NCI-H1694 (cell line): Measurements from ENCODE around the gene CEACAM6.
"Not testable (repeated sequence)": the region's sequence is repeated elsewhere in the genome, so short reads cannot be mapped to it uniquely, and the experiment has no call there.

Source experiments
- DNase-seq: peaks from one replicate; lab custom pipeline; 2025; lab: John Stamatoyannopoulos, UW

Gene CEACAM6

DNA sequence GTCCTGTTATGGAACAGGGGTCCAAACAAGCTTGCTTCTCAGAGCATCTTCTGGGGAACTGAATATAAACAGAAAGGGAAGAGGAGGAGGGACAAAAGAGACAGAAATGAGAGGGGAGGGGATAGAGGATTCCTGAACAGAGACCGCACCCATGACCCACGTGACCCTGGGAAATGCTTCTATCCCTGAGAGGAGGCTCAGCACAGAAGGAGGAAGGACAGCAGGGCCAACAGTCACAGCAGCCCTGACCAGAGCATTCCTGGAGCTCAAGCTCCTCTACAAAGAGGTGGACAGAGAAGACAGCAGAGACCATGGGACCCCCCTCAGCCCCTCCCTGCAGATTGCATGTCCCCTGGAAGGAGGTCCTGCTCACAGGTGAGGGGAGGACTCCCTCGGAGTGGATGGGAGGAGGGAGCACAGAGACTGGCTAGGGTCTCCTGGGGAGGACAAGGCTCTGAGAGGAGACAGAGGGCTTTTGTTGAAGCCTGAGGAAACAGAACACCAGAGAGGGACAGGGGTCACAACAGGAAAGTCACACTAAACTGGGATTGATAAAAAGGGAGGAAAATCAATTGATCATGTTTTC, at the start of gene CEACAM6:
Gene CEACAM6 (plus strand): TSS at position 203 of the 586 bp plus-strand sequence. CDS start 109 bp downstream, at position 312.
- DNase-seq = no peak

DNA sequence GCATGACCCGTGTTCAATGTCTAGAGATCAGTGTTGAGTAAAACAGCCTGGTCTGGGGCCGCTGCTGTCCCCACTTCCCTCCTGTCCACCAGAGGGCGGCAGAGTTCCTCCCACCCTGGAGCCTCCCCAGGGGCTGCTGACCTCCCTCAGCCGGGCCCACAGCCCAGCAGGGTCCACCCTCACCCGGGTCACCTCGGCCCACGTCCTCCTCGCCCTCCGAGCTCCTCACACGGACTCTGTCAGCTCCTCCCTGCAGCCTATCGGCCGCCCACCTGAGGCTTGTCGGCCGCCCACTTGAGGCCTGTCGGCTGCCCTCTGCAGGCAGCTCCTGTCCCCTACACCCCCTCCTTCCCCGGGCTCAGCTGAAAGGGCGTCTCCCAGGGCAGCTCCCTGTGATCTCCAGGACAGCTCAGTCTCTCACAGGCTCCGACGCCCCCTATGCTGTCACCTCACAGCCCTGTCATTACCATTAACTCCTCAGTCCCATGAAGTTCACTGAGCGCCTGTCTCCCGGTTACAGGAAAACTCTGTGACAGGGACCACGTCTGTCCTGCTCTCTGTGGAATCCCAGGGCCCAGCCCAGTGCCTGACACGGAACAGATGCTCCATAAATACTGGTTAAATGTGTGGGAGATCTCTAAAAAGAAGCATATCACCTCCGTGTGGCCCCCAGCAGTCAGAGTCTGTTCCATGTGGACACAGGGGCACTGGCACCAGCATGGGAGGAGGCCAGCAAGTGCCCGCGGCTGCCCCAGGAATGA, 48.4 kb upstream of the CEACAM6 start:
- DNase-seq = peak; percentile 20

DNA sequence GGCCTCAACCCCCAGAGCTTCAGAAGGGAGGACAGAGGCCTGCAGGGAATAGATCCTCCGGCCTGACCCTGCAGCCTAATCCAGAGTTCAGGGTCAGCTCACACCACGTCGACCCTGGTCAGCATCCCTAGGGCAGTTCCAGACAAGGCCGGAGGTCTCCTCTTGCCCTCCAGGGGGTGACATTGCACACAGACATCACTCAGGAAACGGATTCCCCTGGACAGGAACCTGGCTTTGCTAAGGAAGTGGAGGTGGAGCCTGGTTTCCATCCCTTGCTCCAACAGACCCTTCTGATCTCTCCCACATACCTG, 47.9 kb upstream of the CEACAM6 start:
- DNase-seq = no peak

DNA sequence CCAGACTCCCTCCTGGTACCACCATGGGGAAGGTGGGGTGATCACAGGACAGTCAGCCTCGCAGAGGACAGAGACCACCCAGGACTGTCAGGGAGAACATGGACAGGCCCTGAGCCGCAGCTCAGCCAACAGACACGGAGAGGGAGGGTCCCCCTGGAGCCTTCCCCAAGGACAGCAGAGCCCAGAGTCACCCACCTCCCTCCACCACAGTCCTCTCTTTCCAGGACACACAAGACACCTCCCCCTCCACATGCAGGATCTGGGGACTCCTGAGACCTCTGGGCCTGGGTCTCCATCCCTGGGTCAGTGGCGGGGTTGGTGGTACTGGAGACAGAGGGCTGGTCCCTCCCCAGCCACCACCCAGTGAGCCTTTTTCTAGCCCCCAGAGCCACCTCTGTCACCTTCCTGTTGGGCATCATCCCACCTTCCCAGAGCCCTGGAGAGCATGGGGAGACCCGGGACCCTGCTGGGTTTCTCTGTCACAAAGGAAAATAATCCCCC, 47.4 kb upstream of the CEACAM6 start:
- no peak for DNase-seq

DNA sequence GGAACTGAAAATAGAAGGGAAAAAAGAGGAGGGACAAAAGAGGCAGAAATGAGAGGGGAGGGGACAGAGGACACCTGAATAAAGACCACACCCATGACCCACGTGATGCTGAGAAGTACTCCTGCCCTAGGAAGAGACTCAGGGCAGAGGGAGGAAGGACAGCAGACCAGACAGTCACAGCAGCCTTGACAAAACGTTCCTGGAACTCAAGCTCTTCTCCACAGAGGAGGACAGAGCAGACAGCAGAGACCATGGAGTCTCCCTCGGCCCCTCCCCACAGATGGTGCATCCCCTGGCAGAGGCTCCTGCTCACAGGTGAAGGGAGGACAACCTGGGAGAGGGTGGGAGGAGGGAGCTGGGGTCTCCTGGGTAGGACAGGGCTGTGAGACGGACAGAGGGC, 46.8 kb upstream of the CEACAM6 start, which contains the start of gene CEACAM5:
Gene CEACAM5 (plus strand): TSS at position 146 of the 400 bp plus-strand sequence. CDS start 106 bp downstream, at position 252.
- DNase-seq = no peak

DNA sequence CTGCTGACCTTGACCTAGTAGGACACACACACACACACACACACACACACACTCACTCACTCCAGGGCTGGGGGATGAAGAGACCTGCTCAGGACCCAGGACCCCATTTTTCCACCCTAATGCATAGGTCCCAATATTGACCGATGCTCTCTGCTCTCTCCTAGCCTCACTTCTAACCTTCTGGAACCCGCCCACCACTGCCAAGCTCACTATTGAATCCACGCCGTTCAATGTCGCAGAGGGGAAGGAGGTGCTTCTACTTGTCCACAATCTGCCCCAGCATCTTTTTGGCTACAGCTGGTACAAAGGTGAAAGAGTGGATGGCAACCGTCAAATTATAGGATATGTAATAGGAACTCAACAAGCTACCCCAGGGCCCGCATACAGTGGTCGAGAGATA, 45.8 kb upstream of the CEACAM6 start:
- DNase-seq = not testable (repeated sequence)

DNA sequence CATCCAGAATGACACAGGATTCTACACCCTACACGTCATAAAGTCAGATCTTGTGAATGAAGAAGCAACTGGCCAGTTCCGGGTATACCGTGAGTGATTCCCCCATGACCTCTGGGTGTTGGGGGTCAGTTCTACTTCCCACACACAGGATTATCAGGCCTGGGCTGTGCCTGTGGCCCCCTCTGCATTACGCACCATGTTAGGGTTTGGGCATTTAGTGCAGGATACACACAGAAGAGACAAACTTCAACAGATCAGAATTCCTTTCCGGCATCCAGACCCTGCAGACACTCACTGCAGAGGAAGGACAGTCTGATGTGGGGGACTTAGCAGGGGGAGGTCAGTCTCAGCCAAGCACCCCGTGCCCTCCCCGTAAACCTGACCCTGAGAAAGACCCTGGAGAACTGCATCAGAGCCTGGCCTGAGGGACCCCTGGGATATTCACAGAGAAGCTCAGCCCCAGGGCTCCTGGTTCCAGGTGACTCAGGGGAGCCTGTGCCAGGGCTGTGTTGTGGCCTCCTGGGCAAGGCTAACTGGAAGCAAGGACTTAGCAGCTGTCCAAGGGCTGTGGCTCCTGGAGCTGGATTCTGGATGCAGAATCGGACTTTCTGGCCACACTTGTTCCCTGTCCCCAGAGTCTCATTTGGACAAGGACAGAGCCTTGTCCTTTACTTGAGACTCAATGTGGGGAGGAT, 45.2 kb upstream of the CEACAM6 start:
- DNase-seq = no peak

DNA sequence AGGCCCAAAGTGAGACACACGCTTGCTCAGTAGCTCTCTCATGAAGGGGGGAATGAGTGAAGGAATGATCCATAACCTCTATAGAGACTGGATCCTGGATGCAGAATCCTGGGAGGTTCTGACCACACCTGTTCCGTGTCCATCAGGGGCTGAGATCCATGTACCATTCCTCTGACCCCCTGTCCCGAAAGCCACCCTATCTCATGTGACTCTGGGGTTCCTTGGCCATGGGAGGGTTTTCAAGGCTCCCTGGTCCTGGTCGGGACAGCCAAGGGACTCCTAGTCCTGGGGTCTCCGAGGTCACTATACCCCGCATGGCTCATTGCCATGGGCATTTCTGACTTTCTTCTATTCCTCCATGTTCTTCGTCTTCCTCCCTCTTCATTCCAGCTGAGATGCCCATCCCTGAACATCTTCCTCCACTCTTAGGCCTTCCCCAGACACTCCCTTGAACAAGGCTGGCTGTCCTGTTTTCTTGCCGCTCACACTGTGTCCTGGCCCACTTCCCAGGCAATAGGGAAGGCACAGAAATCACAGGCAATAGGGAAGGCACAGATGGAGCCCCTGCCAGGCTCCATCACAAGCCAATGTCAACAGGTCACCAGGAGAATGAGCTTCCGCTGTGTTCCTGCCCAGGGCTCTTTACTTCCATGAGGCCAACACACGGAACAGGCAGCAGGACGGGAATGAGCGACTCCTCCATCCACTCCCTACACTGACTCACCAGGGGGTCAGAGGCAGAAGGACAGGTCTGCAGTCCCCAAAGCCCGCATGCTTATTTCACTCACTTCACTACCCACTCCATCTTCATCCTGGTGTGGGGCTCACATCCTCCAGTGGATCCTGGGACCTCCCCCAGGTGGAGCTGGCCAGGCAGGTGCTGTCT, 43.7 kb upstream of the CEACAM6 start:
- no peak for DNase-seq

DNA sequence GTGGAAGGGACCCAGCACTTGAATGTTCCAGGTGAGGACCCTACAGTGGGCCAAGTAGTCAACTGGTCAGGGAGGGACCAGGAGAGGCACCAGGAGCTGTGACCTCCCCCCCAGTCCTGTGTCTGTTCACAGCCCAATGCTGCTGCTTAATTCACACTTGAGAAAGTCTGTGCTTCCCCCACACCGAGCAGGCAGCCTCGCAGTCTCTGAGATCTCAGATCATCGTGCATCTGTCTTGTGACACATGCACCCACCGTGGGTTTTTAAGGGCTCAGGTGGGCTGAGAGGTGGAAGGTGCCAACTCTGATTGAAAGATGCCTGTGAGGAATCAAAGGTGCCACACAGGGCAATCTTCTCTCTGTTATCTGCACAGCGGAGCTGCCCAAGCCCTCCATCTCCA, 40.7 kb upstream of the CEACAM6 start:
- DNase-seq = no peak

DNA sequence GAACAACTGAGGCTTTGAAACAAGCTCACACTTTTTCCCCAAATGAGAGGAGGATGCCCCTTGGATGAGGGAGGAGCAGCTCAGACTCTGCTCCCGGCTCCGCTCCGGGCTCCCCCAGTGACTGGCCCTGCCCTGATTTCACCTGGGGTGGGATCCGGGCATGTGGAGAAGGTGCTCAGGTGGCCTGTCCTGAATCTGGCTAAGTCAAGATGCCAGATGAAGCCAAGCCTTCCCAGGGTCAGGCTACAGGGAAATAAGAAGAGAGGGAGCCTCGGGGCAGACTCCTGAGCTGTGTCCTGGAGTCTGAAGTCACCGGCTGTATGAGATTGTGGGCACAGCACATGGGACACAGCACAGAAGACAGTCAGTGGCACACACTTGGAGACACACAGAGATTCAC, 36.6 kb upstream of the CEACAM6 start:
- no peak for DNase-seq

DNA sequence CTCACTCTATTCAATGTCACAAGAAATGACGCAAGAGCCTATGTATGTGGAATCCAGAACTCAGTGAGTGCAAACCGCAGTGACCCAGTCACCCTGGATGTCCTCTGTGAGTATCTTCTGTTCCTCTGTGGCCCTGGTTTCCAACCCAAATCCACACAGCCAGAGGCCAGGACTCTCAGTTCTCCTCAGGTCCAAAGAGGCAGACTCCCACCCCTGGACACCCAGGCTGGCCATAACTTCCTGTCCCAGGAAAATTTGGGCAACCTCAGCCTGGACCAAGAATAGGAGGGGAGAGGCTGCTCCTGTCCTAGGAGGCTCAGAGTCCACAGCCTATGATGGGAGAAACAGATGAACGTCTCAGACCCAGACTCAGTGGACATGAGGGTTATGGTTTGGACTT, 35.2 kb upstream of the CEACAM6 start:
- no peak for DNase-seq

DNA sequence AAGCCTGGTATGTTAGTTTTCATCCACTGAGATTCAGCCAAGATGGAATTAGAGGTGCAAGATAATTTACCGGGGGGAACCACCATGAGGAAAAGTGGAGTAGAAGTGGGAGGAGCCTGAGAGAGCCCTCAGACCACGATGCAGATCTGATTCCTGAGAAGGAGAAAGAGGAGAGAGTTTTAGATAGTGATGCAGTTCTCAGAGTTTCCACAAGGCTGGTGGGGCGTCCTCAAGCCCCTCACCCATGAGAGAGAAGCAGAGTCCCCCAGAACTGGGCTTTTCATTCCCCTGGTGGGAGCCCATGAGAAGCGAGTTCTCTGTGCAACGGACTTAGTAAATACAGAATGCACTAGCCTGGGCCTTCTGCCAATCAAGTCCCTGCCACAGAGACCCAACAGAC, 28.8 kb upstream of the CEACAM6 start:
- no peak for DNase-seq

DNA sequence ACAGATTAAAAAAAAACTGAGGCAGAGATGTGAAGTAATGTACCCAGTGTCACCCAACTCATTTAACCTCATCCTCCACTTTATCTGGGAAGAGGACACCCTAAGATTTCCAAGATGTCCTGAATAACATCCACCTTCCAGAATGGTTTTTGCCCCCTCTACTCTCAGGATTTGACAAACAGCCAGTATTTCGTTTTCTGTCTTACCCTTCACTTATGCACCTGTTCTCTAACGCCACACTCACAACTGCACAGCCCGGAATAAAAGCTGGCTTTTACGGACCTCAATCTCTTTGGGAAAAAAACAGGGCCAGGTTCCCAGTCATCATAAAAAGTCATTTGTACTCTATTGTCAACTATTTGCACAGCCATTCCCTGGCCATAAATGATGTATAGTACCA, 21.2 kb upstream of the CEACAM6 start:
- DNase-seq = no peak

DNA sequence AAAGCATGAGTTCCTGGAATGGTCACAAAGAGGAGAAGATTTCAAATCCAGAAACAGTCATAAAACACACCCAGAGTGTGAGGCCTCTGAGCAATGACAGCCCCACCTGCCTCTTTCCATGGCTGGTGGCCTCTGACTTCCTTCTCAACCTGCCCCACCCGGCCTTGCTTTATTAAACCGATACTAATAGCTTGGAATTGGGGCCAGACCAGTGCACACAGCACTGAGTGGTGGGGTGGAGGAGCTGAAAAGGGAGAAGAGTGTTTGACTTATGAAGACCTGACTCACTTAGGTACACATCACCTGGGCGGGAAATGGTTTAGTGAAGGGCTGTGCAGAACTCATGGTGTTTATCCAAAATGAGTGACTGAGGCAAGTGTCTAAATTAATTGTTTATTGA, 20.7 kb upstream of the CEACAM6 start:
- DNase-seq = no peak

DNA sequence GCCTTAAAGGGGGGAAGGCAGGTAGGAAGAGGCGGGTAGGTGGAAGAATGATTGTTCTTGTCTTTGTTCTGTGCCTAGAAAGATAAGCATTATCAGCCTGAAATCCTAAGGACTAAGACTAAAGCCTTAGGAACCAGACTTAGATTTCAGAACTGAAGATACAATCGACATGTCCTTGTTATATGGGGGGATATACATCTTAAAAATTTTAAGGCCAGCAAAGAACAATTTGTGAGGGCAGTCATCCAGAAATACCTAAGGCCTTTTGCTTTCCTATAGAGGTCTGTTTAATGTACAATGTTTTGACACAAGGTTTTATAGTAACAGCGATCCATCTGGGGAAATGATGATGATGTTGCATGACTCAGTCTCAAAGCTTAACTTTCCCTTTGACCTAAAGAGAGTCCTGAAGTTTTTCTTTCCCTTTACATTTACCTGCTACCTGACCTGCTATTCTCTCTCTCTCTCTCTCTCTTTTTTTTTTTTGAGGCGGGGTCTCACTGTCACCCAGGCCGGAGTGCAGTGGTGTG, 20.2 kb upstream of the CEACAM6 start:
- DNase-seq = no peak

DNA sequence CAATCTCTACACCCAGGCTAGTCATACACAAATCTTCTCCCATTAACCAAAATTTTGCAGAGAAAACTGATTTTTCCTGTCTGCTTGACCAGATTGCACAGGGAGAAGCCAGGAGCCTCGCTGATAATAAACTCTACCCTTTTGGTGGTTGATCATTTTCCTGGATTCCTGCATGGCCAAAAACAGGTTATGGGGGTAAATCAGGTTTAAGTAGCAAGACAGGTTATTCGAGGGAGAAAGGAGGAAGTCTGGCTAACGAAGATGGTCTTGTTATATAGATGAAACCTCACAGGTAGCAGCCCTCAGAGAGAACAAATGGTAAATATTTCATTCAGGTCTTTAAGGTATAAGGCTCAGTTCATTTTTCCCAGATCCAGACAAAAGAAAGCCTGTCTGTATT, 16.0 kb upstream of the CEACAM6 start:
- DNase-seq = no peak

DNA sequence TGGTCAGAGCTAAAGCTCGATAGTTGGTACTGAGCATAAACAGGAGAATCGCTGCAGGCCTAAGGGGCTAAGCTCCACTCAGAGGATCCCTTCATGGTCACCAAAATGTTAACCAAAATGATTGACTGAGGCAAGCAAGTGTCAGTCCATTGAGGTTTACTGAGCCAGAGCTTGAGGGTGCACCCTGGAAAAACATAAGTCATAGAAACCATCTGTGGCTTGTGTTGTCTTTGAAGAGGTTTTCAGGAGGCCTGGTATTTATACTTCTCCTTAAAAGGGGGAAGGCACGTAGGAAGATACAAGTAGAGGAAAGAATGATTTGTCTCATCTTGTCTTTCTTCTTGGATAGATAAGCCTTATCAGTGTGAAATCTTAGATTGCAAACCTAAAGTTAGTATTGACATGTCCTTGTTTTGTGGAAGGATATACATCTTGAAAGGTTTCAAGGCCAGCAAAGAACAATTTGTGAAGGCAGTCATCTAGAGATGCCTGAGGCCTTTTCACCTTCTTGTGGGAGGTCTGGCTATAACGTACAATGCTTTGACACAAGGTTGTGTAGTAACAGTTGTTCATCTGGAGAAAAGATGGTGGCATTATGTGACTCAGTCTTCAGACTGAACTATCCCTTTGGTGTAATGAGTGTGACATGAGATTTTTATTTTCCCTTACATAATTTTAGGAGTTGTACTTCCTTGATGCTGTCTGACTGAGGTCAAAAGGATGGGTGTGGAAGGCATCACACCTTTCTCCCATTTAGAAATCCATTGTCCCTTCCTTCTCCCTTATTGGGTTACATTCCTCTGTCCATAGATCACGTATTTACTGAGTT, 14.7 kb upstream of the CEACAM6 start:
- DNase-seq = no peak

DNA sequence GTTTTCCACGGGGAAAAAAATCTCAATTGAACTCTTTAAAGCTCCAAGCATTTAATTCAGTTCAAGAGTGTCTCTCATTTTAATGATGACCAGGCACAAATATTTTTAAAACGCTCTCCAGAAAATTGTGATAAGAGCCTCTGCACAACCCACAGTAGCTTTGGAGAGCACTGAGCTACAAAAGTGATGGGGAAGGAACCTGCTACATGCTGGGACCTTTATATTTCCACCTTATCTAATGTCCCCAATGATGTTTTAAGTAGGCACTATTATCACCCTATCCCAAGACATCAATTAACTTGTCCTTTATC, 14.1 kb upstream of the CEACAM6 start:
- no peak for DNase-seq

DNA sequence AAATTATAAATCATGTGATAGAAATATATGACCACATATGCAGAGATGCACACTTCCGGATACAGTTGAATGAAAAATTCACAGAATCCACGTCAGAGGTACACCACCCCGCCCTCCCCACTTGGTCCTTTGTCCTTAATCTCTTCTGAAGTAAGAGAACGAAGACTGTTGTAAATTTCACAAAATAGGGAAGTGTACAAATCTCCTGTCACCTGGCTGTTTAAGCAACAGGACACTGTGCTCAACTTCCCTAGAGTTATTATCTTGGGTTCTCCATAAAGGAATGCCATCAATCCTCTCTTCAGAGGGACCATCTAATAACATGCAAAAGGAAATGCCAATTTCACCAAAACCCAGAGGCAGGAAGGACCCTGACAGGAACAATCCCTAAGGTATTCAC, 10.5 kb upstream of the CEACAM6 start:
- DNase-seq = no peak

DNA sequence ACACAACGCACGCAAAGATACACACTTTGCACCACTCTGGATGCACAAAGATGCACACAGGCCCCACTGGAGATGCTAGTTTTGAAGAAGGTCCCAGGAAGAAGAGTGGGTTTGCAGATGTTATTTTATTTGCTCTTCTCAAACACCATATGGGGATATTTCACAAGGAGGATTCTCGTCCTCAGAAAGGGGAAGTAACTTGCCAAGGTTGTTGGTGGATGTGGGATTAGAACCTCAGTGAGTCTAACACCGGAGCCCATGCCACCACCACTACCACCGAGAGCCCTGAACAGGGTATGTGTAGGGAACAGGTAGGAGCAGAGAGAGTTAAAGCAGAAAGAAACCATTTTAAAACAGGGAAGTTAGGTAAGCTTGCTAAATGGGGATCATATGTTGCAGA, 9.6 kb upstream of the CEACAM6 start:
- DNase-seq = no peak

DNA sequence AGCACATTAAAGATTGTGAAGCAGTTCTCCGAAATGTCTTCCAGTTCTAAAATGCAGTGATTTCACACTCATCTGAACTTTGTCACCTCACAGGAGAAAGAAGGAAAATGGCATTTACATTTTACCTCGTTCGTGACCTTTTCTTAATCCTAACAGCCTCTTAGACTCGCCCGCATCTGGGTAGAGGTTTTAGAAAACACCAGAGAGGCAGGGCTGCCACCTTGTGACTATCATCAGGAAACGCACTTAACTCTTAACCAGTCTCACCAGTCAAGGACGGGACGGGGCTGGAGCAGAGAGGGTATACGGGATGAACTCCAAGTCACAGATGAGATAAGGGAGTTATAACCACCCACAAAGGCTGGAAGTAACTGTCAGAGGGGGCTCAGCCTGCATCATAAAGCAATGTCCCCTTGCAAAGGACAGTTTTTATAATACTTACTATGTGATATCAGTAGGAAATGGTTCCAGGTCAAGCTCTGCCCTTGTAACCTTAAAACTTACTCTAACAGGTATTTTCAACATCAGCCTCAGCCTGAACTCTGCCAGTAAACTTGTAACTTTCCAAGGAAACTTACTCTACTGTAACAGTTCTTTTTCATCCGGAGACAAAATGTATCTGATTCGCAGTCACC, 8.6 kb upstream of the CEACAM6 start:
- DNase-seq = peak; percentile 25
